Left ventricle myocardium inferior (tissue), 1 donor: ENCODE data around the gene PSPN. TPM values are rescaled to one million over a fixed set of nuclear protein-coding genes. Genes with fewer than 3 reads are reported as not detected.

Experiments
- DNase-seq: peaks from one replicate; pipeline ENCODE4 v3.0.0-alpha.2; 2020
- H3K27ac ChIP-seq: fragments of 200-600 bp; replicated peaks from 2 replicates; pipeline ENCODE4 v1.8.0; 2021
- H3K27me3 ChIP-seq: fragments of 200-600 bp; 2 replicates; pipeline ENCODE4 v1.8.0; 2021; ENCODE audit warnings: low read depth
- H3K36me3 ChIP-seq: fragments of 200-600 bp; 2 replicates; pipeline ENCODE4 v1.8.0; 2021
- H3K4me1 ChIP-seq: fragments of 200-600 bp; 2 replicates; pipeline ENCODE4 v1.8.0; 2021
- H3K4me3 ChIP-seq: fragments of 200-600 bp; 2 replicates; pipeline ENCODE4 v1.8.0; 2021; ENCODE audit warnings: mild to moderate bottlenecking, moderate library complexity
- H3K9me3 ChIP-seq: fragments of 200-600 bp; replicated peaks from 2 replicates; pipeline ENCODE4 v1.8.0; 2021
- intact Hi-C: fragments of 100-400 bp; cut with micrococcal nuclease; formaldehyde crosslinking; loops from one replicate; pipeline ENCODE4 v1.11.0; 2022
- total RNA-seq: library from RNA; stranded (reverse); fragmentation: NEBNext Ultra II Directional; extraction: Animal tissue kit (Norgen Biotek cat#: 25700); gene quantifications from one replicate; pipeline ENCODE4 v1.2.1, GENCODE V29; 2021
- TF ChIP-seq, protein P1 (sequence below): fragments of 200-600 bp; IDR thresholded peaks from 2 replicates; pipeline ENCODE4 v1.8.0; 2021; ENCODE audit warnings: antibody characterized with exemption, mild to moderate bottlenecking, borderline replicate concordance
- donor health status: DM: no; HTN: yes; CAD: no; lungs with severe emphysema.

PSPN gene
- total RNA-seq, 1 donor from 2014 or later, result 1.2 TPM

- DNase-seq, result no peak
- Histone ChIP-seq H3K36me3 (peaks cover 13% of the 10 kb centered on the region), H3K27ac (no peak overlapping the region), H3K4me1 (peaks cover 24% of the 10 kb centered on the region), H3K27me3 (no peaks in the 10 kb centered on the region), H3K9me3 (no peaks in the 10 kb centered on the region), H3K4me3 (no peak overlapping the region)
- TF ChIP-seq, protein P1, sequence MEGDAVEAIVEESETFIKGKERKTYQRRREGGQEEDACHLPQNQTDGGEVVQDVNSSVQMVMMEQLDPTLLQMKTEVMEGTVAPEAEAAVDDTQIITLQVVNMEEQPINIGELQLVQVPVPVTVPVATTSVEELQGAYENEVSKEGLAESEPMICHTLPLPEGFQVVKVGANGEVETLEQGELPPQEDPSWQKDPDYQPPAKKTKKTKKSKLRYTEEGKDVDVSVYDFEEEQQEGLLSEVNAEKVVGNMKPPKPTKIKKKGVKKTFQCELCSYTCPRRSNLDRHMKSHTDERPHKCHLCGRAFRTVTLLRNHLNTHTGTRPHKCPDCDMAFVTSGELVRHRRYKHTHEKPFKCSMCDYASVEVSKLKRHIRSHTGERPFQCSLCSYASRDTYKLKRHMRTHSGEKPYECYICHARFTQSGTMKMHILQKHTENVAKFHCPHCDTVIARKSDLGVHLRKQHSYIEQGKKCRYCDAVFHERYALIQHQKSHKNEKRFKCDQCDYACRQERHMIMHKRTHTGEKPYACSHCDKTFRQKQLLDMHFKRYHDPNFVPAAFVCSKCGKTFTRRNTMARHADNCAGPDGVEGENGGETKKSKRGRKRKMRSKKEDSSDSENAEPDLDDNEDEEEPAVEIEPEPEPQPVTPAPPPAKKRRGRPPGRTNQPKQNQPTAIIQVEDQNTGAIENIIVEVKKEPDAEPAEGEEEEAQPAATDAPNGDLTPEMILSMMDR, result no peak
- intact Hi-C loops, result no loop called here
Observed at GRCh38 chr19:6394831-6395230, 19.1 kb upstream of the PSPN start.

GRCh38 chr19:6393983-6394412 is 18.3 kb upstream of the PSPN start:
- no peaks in the 10 kb centered on the region for H3K9me3 ChIP-seq
- H3K27ac ChIP-seq, result peak overlapping the region; percentile 98
- DNase-seq, result no peak
- peaks cover 24% of the 10 kb centered on the region for H3K4me1 ChIP-seq
- intact Hi-C loops, result no loop called here
- no peaks in the 10 kb centered on the region for H3K27me3 ChIP-seq
- TF ChIP-seq, protein P1, result no peak
- H3K4me3 ChIP-seq, result peak overlapping the region; percentile 85
- H3K36me3 ChIP-seq, result peaks cover 21% of the 10 kb centered on the region

DNA sequence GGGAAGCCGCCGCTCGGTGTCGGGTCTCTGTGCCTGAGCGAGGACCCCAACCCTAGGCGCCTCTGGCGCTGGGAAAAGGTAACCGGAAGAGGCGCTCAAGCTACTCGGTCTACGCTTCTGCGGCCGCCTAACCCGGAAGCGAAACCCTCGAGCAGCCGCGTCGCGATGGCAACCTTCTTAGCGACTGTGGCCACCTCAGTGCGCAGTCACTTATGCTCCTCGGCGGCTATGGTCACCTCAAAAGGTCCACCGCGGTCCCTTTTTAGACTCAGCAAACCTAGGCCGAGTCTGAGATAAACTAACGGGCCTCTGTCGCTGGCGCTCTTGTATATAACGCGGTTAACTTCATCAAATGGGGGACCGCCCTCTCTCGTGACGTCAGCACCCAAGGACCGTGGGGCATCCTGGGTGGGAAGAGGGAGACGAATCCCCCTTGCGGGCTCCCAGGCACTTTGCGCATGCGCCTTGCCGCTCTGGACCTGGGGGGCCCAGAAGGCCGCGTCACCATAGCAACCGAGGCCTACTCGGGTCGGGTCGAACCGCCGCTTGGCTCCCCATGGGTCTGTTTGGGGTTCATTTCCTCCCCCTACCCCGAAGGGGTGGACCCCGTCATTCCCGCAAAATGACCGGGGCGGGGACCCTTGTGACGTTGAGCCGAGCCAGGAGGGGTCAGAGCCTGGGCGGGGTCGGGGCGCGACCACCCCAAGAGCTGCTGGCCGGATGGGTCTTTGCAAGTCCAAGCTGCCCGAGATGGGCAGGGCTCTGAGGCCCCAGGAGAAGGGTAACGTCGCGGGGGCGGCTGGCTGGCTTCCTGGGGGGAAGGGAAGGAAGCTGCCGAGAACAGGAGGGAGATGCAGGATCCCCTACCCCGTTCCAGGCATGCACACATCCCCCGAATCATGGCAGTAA is 17.6 kb upstream of the PSPN start, which contains the start of gene GTF2F1:
Gene GTF2F1, minus strand, starts transcription at position 91 of the 909 bp plus-strand sequence. CDS start 169 bp downstream, outside the sequence.
- intact Hi-C loops, result no loop called here

DNA sequence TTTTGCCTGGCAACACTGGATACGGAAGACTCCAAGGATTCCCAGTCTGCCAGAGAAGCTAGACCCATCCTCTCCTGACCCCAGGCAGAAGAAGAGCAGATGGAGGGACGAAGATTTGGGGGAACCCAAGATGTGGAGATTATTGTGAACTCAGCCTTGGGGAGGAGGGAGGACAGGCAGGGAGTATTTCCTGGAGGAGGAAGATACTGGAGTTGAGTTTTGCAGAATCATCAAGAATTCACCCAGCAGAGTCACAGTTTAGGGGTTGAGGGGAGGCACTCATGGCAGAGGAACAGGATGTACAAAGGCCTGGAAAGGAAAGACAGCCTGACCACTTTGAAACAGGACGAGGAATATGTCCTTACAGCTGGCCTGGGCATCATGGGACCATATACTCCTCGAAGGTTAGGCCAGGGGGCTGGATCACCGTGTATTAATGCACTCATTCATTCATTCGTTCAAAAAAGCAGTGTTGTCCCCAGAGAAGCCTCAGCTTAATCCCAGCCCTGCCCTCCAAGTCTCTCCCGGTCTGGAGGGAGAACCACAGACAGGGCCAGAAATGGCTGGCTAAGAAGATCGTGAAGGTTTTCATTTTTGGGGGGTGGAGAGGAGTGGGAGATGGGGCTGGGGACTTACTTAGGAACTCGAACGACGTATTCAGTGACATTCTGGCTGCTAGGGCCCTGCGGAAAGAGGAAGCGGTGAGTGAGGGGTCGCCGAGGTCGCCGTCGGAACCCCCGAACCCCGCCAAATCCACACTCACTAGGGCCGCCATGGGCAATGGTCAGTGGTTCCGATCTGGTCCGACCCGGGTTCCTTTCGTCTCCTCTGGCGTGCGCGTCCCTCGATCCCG is 16.7 kb upstream of the PSPN start:
- no peak for DNase-seq
- TF ChIP-seq, protein P1, result no peak
- H3K4me3 ChIP-seq, result peak overlapping the region; percentile 85

More for the DNA sequence above, 17.6 kb upstream of the PSPN start, which contains the start of gene GTF2F1:
- TF ChIP-seq, protein P1, result peak; percentile 27
- no peaks in the 10 kb centered on the region for H3K27me3 ChIP-seq
- no peaks in the 10 kb centered on the region for H3K9me3 ChIP-seq
- peak within 1 kb of the TSS; percentile 85 for H3K4me3 ChIP-seq
- peak; percentile 94 for DNase-seq
- peaks cover 28% of the 10 kb centered on the region for H3K36me3 ChIP-seq
- H3K4me1 ChIP-seq, result peaks cover 24% of the 10 kb centered on the region
- peak within 1 kb of the TSS; percentile 98 for H3K27ac ChIP-seq

GRCh38 chr19:6387372-6387771 is 11.6 kb upstream of the PSPN start:
- TF ChIP-seq, protein P1, result no peak
- H3K4me1 ChIP-seq, result peaks cover 10% of the 10 kb centered on the region
- no peak overlapping the region for H3K4me3 ChIP-seq
- peaks cover 82% of the 10 kb centered on the region for H3K36me3 ChIP-seq
- no peak overlapping the region for H3K27ac ChIP-seq
- no peak for DNase-seq
- H3K27me3 ChIP-seq, result no peaks in the 10 kb centered on the region
- intact Hi-C loops, result no loop called here
- H3K9me3 ChIP-seq, result no peaks in the 10 kb centered on the region

More for the DNA sequence above, 16.7 kb upstream of the PSPN start:
- peaks cover 35% of the 10 kb centered on the region for H3K36me3 ChIP-seq
- H3K27ac ChIP-seq, result peak overlapping the region; percentile 98
- H3K27me3 ChIP-seq, result no peaks in the 10 kb centered on the region
- no peaks in the 10 kb centered on the region for H3K9me3 ChIP-seq
- intact Hi-C loops, result no loop called here
- H3K4me1 ChIP-seq, result peaks cover 24% of the 10 kb centered on the region
